HG03442 (cell line): Measurements from ENCODE around the gene TPBG.
"Not testable (repeated sequence)": the region's sequence is repeated elsewhere in the genome, so short reads cannot be mapped to it uniquely, and the experiment has no call there.

Experiments used
- ATAC-seq: cut with Tn5 transposase; IDR thresholded peaks from one replicate; pipeline ENCODE4 v1.9.1; 2021; ENCODE audit warnings: mild to moderate bottlenecking, moderate library complexity; ENCODE audit not compliant: unreplicated experiment

TPBG gene

DNA sequence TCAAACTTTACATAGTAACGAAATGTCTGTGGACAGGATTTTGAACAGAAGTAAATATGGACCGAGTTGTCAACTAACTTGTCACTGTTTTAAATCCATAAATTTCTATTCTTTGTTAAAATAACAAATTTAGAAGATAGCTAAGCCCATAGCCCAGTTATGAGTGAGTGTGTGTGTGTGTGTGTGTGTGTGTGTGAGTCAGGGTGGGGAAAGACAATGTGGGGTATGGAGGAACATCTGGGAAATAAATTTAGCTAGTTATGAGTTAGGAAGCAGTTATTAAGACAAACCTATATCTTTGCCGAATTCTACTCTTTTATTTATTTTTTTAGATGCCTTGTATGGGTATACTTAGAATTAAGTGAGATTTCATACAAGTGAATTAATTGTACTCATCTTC lies 9.0 kb downstream of the TPBG start:
- no peak for ATAC-seq

DNA sequence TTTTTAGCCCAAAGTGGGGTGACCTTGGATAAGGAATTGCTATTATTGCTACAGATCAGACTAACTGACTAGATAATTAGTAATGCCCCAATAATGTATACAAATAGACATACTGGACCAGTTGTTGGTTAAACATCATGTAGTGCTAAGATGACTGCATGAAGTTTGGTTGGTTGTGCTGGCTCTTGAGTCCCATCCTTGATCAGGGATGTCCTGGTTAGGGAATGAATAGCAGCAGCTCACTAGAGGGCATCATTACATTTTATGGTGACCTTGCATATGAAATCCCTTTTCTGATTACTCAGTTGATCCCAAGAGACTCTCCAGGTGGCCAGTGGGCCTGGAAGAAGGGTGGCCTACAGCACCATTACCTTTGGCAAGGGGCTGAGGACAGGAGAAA lies 10.9 kb downstream of the TPBG start:
- no peak for ATAC-seq

DNA sequence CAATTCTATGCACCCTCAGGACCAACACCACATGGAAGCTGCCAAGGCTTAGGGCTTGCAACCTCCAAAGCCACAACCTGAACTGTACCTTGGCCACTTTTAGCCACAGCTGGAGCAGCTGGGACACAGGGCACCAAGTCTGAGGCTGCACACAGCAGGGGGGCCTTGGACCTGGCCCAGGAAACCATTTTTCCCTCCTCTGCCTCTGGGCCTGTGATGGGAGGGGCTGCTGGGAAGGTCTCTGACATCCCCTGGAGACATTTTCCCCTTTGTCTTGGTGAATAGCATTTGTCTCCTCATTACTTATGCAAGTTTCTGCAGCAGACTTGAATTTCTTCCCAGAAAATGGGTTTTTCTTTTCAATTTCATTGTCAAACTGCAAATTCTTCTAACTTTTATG lies 13.0 kb downstream of the TPBG start:
- no peak for ATAC-seq

DNA sequence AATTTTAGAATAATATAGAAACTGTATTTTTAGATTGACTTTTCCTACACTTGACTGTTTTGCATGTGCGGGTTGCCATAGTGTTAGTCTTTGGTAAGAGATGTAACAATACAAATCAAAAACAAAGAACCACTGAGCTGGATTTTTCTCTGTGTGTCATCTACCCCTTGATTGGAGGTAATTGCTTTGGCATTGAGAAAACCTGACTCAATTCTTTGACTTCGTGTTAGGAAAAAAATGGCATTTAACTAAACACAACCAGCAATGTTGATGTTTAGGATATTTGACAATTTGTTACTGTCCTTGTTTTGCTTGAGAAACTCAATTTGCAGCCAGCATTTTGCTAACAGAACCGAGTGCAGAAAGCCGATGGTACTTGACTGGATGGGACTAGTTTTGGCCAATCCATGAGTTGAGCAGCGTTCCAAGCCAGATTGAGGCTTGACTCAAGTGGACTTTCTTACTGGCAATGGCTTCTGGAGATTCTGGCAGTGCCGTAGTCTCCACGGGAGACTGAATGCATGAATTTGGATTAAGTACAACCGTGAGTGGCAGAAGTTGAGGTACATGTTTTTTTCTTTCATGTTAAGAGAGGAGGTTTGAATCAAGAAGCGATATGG lies 17.1 kb downstream of the TPBG start:
- ATAC-seq = no peak

- ATAC-seq = peak; percentile 85
Measured at GRCh38 chr6:82381278-82381677, 17.7 kb downstream of the TPBG start.

DNA sequence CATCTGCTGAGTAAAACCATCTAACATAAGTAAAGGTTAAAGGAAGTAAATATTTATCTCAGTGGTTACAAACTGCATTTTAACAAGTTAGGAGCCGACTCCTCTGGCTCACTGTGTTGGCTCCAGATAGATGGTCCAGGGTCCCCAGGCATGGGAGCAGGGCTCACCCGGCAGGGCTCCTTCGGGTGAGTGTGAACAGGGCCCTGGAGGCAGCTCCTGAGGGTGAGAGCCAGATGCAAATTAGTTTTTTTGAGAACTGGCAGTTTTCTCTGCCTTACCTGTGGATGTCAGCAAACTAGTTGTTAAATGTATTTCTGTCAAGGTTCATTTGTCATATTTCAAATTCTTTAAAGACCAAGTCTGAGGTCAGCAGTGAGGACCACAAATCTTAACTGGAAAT lies 21.5 kb downstream of the TPBG start:
- ATAC-seq = no peak

- ATAC-seq = no peak
Measured at GRCh38 chr6:82385546-82385945, 21.9 kb downstream of the TPBG start.

- no peak for ATAC-seq
Measured at GRCh38 chr6:82385961-82386360, 22.3 kb downstream of the TPBG start.

DNA sequence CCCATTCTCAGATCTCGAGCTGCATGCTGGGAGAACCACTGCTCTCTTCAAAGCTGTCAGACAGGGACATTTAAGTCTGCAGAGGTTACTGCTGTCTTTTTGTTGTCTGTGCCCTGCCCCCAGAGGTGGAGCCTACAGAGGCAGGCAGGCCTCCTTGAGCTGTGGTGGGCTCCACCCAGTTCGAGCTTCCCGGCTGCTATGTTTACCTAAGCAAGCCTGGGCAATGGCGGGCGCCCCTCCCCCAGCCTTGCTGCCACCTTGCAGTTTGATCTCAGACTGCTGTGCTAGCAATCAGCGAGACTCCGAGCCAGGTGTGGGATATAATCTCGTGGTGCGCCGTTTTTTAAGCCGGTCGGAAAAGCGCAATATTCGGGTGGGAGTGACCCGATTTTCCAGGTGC lies 31.2 kb downstream of the TPBG start:
- ATAC-seq = not testable (repeated sequence)

GRCh38 chr6:82396964-82397751 lies 33.5 kb downstream of the TPBG start:
- peak; percentile 61 for ATAC-seq

DNA sequence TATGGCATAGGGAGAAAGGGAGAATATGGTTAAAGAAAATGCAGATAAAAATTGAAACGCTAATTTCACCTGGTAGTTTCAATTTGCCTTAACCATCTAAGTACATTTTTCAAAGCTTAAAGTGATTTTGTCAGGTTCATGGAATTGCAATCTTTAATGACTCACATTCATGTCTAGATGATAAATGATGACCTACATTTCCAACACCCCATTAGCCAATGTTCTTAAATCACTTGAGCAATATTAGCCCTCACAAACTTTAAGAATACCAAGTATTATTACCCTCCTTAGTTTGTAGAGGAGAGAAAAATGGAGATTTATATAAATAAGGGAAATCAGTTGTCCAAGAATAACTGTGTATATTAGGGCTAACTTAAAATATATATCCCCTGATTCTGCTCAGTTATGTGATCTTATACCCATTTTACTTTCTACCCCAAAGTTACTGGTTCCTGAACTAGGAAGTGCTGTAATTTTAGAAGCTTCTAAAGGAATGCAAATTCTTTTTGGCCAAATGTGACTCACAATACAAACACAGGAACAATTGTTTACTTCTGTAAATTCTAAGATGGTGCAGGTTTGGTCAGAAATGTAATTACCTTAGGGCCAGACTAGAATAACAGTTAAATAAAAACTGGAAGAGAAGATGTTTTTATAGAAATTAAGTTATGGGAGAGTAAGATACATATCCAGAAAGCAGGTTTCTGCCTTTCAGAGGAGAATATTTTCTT lies 34.5 kb downstream of the TPBG start:
- no peak for ATAC-seq

DNA sequence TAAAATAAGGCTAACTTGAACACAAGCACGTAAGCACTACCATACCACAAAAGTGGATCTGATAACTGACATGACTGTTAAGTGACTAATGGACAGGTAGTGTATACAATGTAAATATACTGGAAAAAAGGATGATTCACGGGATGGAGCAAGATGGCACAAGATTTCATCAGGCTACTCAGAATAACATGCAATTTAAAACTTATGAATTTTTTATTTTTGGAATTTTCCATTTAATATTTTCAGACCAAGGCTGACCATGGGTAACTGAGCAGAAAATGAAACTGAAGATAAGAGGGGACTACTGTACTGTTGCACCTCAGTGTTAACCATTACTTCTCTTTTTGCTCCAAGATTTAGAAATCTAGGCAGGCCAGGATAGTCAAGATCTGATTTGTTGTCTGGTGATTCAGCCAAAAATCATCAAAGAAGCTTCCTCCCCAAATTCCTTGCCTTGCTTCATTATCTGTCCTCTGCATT lies 45.4 kb downstream of the TPBG start:
- ATAC-seq = peak; percentile 53

GRCh38 chr6:82410151-82410648 lies 46.6 kb downstream of the TPBG start:
- ATAC-seq = no peak

GRCh38 chr6:82413868-82414267 lies 50.3 kb downstream of the TPBG start:
- no peak for ATAC-seq

DNA sequence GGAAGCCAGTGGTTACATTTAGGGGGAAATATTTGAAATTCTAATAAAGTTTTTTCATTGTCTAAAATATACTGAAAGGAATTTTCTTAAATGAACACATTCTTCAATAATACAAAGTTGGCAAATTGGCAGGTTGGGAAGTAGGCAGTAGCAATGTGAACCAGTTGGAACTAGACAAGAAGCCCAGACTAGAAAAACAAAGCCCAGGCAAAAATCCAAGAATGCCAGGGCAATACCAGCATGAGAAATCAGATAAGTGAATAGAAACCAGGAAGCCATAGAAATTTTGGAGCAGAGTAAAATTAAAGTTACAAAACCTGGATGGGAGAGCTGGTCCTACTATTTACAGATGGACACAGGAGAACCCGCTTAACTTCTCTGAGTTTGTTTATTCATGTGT lies 52.2 kb downstream of the TPBG start:
- ATAC-seq = no peak

GRCh38 chr6:82416346-82416745 lies 52.7 kb downstream of the TPBG start:
- no peak for ATAC-seq
